Amniotic stem cell (primary cell): ENCODE data around the gene IFNA6.

ENCODE experiments used
- DNase-seq: peaks from one replicate; lab custom pipeline; 2025; lab: John Stamatoyannopoulos, UW

The IFNA6 gene

DNA sequence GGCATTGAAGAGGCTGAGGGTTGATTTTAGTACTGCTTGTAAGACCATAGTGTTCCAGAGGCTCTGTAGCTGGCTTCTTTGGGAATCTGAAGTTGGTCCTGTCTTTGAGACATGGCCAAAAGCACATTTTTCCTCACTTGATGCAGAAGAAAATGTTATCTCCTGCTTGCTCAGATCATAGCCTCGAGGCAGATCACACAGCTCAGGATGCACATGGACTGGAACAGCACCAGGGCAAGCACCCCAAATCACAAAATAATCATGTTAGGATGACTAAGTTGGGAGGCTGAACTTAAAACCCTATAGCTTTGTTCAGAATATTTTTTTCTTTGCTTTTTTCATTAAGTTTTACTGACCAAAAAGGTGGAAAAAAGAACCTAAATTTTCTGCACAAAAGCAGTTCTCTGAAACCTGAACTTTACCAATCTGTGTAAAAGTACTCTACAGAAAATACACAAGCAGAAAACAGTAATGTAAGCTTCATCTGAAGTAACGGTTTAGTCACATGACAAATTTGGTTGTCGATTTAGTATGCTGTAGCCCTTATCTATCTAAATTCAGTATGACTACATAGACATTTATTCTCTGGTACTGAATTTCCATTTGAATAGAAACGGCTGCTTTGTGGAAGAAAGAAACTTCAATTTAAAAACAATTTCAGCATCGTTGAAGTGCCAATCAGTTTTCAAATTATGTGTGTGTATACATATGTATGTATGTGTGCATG, 18.8 kb downstream of the IFNA6 start:
- DNase-seq = no peak

DNA sequence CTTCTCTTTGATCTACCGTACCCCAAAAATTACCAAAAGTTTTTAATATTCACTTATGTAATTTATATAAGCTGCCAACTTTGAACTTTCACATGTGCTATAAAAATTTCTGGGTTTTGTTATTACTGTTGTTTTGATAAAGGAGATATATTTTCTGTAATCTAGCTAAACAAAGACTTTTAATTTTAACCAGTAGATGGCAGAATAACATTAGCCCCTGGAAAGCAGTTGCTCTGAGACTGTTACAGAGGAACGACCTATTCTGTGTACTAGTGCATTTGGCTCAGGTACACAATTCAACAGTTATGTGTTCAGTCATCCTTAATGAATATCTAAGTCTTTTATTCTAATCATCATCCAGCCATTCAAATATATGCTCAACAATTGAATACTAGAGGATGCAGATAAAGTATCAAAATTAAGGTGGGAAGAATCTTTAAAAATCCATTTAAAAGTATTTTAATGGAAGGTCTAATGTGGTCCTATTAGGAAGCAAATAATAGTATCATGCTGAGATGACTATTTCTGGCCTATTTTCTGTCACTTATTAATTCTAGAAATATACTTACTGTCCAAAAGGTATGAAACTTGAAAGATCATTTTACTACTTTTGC, 24.1 kb downstream of the IFNA6 start:
- peak; percentile 1 for DNase-seq

DNA sequence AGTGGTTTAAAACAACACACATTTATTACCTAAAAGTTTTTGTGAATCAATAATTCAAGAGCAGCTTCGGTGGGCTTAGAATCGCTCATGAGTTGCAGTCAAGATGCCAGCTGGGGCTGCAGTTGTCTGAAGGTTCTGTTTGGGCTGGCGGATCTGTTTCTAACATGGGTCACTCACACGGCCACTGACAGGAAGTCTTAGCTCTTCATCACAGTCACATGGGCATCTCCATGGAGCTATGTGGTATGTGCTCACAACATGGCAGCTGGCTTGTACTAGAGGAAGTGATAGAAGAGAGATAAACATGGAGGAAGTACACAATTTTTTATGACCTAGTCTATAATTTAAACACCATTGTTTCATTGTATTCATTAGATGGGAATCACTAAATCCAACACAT, 26.6 kb downstream of the IFNA6 start:
- no peak for DNase-seq

DNA sequence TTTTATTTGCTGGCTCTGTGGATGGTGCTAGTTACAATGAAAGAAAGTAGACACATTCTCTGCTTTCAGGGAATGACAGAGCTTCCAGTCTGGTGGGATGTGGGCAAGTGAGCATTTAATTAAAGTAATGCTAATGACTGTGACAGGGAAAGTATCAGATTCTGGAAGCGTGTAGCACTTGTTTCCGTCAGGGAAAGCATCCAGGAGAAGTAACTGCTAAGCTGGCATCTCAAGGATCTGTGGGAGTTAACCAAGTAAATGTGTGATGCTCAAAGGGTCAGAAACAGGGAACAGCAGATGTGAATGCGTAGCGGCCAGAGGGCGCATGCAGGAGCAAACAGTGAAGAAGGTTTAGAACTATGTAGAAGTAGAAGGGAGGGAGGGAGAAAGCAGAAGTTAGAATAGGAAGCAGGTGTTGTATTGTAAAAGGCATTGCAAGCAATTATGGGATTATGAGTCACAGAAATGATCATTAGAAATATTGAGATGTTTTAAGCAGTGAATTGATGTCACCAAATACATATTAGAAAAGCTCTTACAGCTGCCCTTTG, 27.7 kb downstream of the IFNA6 start:
- DNase-seq = no peak

DNA sequence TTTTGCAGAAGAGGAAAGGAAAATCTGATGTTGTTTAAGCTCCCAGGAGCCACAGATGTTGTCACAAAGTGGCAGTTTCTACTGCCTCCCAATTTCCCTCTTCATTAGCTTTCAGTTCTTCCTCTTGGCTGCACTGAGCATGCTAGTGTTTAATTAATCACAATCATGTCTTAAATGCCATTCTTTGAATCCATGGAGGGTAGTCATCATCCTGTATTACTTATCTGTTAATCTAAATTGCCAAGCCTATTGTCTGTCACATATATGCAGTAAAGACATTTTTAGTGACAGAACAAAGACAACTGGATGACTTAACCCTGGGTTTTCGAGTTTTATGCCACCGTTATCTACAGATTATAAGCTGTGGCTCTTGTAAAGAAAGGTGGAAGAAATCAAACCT, 30.2 kb downstream of the IFNA6 start:
- DNase-seq = no peak

DNA sequence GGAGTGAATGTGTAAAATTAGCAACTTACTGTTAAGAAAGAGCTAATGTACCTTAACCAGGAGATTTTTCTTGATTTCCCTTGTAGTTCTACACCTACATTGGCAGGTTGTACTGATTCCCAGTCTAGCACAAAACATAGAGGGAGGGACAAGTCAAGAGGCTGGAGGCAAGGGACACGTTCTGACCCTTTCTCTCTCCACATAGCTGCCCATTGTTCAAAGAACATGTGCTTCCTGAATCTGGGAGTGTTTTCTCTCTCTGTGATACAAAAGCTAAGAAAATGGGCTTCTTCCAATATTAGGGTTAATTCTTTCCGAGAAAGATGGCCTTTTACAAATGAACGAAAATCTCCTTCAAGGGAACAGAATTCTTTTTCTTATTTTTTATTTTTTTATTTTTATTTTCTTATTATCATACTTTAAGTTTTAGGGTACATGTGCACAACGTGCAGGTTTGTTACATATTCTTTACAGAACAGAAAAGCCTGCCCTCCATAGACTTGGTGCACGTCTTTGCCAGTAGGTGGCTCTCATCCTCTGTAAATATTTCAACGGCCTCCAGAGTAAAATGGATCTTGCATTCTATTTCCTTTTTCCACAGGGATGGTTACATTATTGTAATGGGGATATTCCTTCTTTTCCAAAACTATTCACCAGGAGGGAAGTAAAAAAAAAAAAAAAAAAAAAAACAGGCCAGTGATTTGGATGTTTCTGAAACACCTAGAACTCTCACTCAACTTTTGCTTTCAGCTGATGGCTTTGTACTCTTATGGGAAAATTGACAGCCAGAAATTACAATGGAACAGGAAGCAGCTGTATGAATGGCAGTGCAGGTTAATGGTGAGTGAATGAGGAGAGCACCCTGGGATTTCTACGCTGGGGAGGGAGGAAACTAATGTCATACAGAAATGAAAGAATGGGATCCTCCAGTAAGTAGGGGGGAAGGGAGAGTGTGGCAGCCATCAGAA, 32.4 kb downstream of the IFNA6 start:
- DNase-seq = peak; percentile 21

DNA sequence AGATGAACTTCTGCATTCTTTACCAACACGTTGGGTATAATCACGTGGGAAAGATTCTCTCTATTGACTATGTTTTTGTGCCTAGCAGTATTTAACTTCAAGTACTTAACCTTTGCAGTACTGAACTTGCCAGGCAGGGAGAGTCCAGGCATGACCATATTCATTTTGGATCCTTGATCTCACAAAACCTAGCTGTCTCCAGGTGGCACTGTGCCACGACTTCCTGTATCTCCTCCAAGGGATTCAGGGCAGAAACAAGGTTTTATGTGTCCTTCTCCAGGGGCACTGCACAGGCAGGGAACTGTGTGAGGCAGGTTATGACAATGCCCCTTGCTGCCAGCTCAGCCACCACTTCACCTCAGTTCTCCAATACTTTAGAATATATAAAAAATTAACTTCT, 33.8 kb downstream of the IFNA6 start:
- no peak for DNase-seq

DNA sequence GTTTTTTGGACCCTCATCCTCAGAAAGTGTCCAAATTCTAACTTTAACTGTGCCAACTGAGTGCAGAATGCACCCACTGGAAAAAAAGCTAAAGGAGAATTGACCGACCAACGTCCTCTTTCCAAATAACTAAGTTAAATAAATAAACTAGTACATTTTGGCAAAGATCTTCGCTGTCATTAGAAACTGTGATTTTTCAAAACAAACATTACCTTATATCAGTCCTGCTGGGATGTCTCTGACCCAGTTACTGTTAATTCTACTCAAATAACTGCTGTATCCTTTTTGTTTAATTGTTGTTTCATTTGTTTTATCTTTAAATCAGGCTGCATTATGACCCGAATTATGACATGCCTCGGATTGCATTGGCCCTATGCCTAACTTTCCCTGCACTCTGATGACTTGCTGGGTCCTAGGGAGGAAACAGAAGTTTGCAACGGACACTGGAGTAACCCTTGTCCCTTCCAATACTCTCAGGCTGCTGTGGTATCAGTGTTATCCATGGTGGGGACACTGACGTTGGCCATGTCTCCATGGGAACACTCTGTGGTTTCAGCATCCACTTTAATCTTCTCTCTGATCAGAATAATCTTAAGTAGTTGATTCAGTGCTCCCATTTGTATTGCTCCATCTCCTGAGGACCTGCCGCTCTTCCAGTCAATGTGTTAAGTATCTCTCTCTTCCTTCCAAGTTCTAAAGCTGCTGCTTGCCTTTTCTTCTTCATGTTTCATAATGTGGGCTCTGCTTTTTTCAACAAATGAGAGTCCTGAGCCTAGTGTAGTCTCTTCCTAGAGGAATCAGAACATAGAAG, 34.5 kb downstream of the IFNA6 start:
- no peak for DNase-seq

DNA sequence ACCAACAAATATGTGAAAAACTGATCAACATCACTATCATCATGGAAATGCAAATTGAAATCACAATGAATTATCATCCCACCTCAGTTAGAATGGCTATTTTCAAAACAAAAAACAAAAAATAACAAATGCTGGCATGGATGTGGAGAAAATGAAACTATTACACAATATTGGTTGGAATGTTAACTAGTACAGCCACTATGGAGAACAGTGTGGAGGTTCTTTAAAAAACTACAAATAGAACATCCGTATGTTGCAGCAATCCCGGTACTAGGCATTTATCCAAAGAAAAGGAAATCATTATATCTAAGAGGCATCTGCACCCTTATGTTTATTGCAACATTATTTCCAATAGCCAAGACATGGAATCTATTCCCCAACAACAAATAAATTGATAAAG, 36.5 kb downstream of the IFNA6 start:
- no peak for DNase-seq

DNA sequence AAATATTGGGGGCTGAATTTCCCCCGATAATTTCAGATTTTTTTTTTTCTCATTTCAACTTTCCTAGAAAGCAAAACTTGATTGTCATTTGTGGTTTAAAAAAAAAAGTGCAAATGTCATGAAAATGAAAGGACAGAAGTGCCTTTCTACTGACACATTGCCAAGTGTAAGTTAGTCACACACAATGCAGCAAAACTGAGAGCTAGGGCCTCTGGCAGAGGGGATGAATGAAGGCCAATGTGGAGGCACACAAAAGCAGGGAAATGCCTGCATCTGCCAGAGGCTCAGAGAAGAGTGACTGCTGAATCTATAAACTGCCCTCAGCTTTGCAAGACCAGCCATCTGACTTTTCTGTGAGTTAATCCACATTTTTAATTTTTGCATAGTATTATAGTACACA, 38.8 kb downstream of the IFNA6 start:
- no peak for DNase-seq

DNA sequence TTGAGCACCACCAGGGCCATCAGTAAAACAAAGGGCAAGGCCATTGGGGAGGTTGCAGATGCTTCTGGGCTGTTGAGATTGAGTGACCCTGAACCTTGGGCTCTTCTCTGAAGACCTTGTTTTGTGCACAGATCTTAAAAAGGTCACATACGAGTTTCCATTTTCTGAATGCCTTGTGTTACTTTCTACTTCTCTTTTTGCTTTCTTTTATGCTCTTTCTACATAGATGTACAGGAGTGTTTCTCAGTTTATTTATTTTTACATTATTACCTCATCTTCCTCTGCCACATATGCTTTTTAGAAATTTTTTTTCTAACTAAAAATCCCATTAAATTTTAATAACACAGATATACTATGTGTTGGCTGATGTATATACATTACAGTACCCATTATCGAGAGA, 45.5 kb downstream of the IFNA6 start, which contains the start of gene IFNA5:
Gene IFNA5, minus strand, starts transcription at position 101 of the 400 bp plus-strand sequence. Its CDS starts 57 bp downstream, at position 44.
- no peak for DNase-seq
